Heart left ventricle (tissue), 16 donors: ENCODE data around the gene MPPED1. TPM values are rescaled to one million over a fixed set of nuclear protein-coding genes. Genes with fewer than 3 reads are reported as not detected.

ENCODE experiments used
- ATAC-seq, 4 donors: fragments of 200-7000 bp; cut with Tn5 transposase; one replicate each; pipeline ENCODE4 v1.9.1; 2020 to 2022; ENCODE audit warnings: moderate library complexity in 4 of 4, mild to moderate bottlenecking in 3 of 4, moderate number of reproducible peaks in 1 of 4
- DNase-seq, 5 donors: peaks; one replicate each; pipeline ENCODE4 v3.0.0-alpha.2; 2020
- H3K27ac ChIP-seq, 12 donors: fragments of 200-600 bp; sonication (generic) in 4 of 12; one replicate each; pipeline versions ENCODE4 v1.5.0 to v1.8.0; 2016 to 2022; ENCODE audit warnings: mild to moderate bottlenecking in 2 of 12
- H3K27me3 ChIP-seq, 9 donors: fragments of 200-600 bp; sonication (generic) in 2 of 9; one replicate each; pipeline versions ENCODE4 v1.5.1 to v1.8.0; 2016 to 2022; ENCODE audit warnings: mild to moderate bottlenecking in 3 of 9
- H3K36me3 ChIP-seq, 9 donors: fragments of 200-600 bp; sonication (generic) in 2 of 9; one replicate each; pipeline versions ENCODE4 v1.5.0 to v1.8.0; 2018 to 2022; ENCODE audit warnings: mild to moderate bottlenecking in 2 of 9
- H3K4me1 ChIP-seq, 12 donors: fragments of 200-600 bp; sonication (generic) in 4 of 12; one replicate each; pipeline versions ENCODE4 v1.5.0 to v1.8.0; 2016 to 2022; ENCODE audit warnings: mild to moderate bottlenecking in 3 of 12
- H3K4me3 ChIP-seq, 12 donors: fragments of 200-600 bp; sonication (generic) in 4 of 12; one replicate each; pipeline versions ENCODE4 v1.5.0 to v1.8.0; 2017 to 2022; ENCODE audit warnings: mild to moderate bottlenecking in 9 of 12, moderate library complexity in 4 of 12
- H3K9me3 ChIP-seq, 12 donors: fragments of 200-600 bp; sonication (generic) in 4 of 12; one replicate each; pipeline versions ENCODE4 v1.5.0 to v1.8.0; 2016 to 2022; ENCODE audit warnings: mild to moderate bottlenecking in 1 of 12
- POLR2A ChIP-seq, 2 donors: fragments of 450-650 bp; IDR thresholded peaks; one replicate each; pipeline ENCODE4 v1.6.1; 2017; ENCODE audit warnings: antibody characterized with exemption in 2 of 2, mild to moderate bottlenecking in 2 of 2, moderate library complexity in 2 of 2
- WGBS, 4 donors: extraction: QIAGEN DNeasy Blood & Tissue Kit in 2 of 4; methylation state at CpG; one replicate each; pipeline versions ENCODE4 v1.1.5 to v1.1.7; 2013 to 2018; 5-methylcytosine and 5-hydroxymethylcytosine counted together
- intact Hi-C, 10 donors: fragments of 100-400 bp; cut with DNase I; formaldehyde crosslinking; loops; one replicate each; pipeline versions ENCODE4 v1.11.1 to v1.14.2; 2022
- polyA plus RNA-seq, 2 donors: library from polyadenylated mRNA; stranded (reverse); fragments of 200-250 nt; gene quantifications; one replicate each; pipeline ENCODE4 v1.2.3, GENCODE V29; 2013
- total RNA-seq, 9 donors: library from RNA; depleted of rRNA in 2 of 9; stranded (reverse); fragments of >200 nt in 2 of 9; fragmentation: NEBNext Ultra II Directional in 3 of 9; extraction: Animal tissue kit (Norgen Biotek cat#: 25700) in 3 of 9; gene quantifications; one replicate each; pipeline versions ENCODE4 v1.1.0 to v1.2.4, GENCODE V29; 2016 to 2023
- TF ChIP-seq, protein P1 (sequence below), 12 donors: fragments of 200-600 bp; sonication (generic) in 4 of 12; IDR thresholded peaks; one replicate each; pipeline versions ENCODE4 v1.5.0 to v1.8.0; 2018 to 2022; ENCODE audit warnings: antibody characterized with exemption in 12 of 12, mild to moderate bottlenecking in 5 of 12
- donor health status: ischemic (EF 13 %, LVEDD 7.1; RV severe dilation, severe dysfunction).
- donor health status: healthy with polysubstance abuse.
- donor health status: DM: no; HTN: yes; CAD: no.
- donor health status: DM: no; HTN: no; CAD: no.
- donor health status: ischemic (EF 25% LVEDD 6.9; RV normal size, moderate dysfunction).
- donor health status: ischemic (EF 25% LVEDD 5.7; RV mildly dilated, moderate dysfunction).
- donor health status: healthy.
- donor health status: DM: yes; HTN: yes; CAD: no.
- donor health status: ischemic (EF 35%, LVEDD 5.7; RV mildly dilated, moderate dysfunction).
- donor health status: nonischemic (EF 11% LVEDD 7.7; RV severe dilation, severe dysfunction).
- donor health status: DM: yes; HTN: yes; CAD: no.
- donor health status: PGD.
- donor health status: ischemic (EF 29% LVEDD 5.4; RV normal size, mild dysfunction).
- donor health status: nonischemic (EF 23%, LVEDD 6.1; RV moderate dilation, normal function).

The MPPED1 gene
- total and polyA plus RNA-seq, 11 donors, result 0.12 TPM; not detected in 10

DNA sequence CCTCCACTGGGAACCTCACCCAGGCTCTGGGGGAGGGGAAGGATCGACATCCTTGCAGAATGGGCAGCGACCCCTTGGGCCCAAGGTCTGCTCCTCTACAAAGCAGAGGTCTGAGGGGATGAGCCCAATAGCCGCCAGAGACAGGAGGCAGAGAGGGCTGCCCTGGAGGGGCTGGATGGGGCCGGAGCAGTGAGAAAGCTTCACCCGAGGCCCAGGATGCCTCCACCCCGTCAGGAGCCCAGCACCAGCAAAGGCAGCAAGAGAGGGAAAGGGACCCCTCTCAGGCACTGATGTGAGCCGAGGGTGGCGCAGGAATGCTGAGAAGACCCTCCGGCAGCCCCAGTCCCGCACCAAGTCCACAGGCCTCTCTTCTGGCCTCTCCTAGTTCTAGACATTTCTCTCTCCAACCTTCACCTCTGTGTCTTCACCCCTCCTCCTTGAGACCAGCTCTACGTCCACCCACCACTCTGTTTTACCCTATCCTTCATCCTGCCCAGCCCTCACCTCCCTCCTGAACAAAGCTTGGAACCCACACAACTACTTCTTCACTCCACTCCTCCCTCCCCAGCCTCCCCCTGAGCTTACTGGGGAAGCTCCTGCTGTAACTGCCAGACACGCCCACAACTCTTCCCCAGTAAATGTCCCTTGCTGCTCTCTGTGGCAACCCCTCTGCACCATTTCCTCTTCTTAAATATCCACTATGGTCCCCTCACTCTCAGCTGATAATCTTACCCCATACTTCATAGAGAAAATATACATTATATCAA lies 131.9 kb downstream of the MPPED1 start:
- TF ChIP-seq, protein P1, sequence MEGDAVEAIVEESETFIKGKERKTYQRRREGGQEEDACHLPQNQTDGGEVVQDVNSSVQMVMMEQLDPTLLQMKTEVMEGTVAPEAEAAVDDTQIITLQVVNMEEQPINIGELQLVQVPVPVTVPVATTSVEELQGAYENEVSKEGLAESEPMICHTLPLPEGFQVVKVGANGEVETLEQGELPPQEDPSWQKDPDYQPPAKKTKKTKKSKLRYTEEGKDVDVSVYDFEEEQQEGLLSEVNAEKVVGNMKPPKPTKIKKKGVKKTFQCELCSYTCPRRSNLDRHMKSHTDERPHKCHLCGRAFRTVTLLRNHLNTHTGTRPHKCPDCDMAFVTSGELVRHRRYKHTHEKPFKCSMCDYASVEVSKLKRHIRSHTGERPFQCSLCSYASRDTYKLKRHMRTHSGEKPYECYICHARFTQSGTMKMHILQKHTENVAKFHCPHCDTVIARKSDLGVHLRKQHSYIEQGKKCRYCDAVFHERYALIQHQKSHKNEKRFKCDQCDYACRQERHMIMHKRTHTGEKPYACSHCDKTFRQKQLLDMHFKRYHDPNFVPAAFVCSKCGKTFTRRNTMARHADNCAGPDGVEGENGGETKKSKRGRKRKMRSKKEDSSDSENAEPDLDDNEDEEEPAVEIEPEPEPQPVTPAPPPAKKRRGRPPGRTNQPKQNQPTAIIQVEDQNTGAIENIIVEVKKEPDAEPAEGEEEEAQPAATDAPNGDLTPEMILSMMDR (IDR thresholded peaks at IDR 0.05), result no peak
- TF ChIP-seq POLR2A (IDR thresholded peaks at IDR 0.05), result no peak
- ATAC-seq (no peak), DNase-seq (no peak)
- intact Hi-C loops, result no loop called here
- Histone ChIP-seq H3K9me3 (no peaks in the 10 kb centered on the region), H3K36me3 (no peaks in the 10 kb centered on the region), H3K4me1 (no peaks in the 10 kb centered on the region), H3K4me3 (no peak overlapping the region), H3K27ac (no peak overlapping the region), H3K27me3 (no peaks in the 10 kb centered on the region)
- 78 to 86% (median 81%) methylated on average over 9 to 12 of the region's 12 CpGs for WGBS, 4 donors

DNA sequence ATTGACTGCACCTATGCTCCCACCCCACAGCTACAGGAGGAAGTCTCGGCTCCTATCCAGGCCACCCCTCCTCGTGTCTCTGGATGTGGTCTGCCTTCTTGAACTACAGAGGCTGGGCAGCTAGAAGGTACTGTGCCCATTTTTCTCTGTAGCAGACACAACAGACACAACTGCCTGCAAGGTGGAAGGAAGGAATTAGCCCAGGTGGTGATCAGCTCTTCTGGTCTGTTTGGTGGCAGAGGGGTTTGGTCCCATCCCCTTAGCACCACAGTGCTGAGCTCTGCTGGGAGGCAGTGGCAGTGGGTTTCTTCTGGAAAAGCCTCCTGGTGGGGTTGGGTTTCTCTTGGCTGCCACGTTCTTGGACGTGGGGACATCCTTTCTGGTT lies 132.5 kb downstream of the MPPED1 start:
- ATAC-seq, result no peak
- 56 to 74% (median 60%) methylated on average over 4 of the region's 4 CpGs for WGBS, 4 donors
- Histone ChIP-seq H3K27ac (no peak overlapping the region), H3K36me3 (no peaks in the 10 kb centered on the region), H3K9me3 (no peaks in the 10 kb centered on the region), H3K4me1 (no peaks in the 10 kb centered on the region), H3K27me3 (no peaks in the 10 kb centered on the region), H3K4me3 (no peak overlapping the region)
- intact Hi-C loops, result no loop called here
- no peak for DNase-seq
- no peak for TF ChIP-seq POLR2A (IDR thresholded peaks at IDR 0.05)
- TF ChIP-seq, protein P1 (IDR thresholded peaks at IDR 0.05), result no peak

DNA sequence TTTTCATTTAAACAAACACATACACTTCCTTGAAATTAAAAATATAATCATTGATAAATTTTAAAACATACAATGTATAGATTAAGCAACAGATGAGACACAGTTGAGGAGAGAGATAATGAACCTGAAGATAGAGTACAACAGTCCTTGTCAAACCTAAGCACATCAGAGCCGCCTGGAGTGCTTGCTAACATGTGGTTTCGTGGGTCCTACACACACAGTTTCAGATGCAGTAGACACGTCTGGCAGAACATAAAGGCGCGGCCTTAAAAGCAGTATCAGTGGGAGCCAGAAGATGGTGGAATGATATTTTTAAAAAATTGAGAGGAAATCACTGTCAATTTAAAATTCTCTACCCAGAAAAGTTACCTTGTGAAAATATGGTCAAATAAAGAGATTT lies 134.4 kb downstream of the MPPED1 start:
- no peaks in the 10 kb centered on the region for H3K36me3 ChIP-seq
- TF ChIP-seq, protein P1 (IDR thresholded peaks at IDR 0.05), result no peak
- TF ChIP-seq POLR2A (IDR thresholded peaks at IDR 0.05), result no peak
- WGBS, 4 donors, result 83 to 89% (median 87%) methylated on average over 5 of the region's 5 CpGs
- intact Hi-C loops, result no loop called here
- no peak overlapping the region for H3K27ac ChIP-seq
- no peak overlapping the region for H3K4me3 ChIP-seq
- DNase-seq (no peak), ATAC-seq (no peak)
- no peaks in the 10 kb centered on the region for H3K9me3 ChIP-seq
- no peaks in the 10 kb centered on the region for H3K27me3 ChIP-seq
- no peaks in the 10 kb centered on the region for H3K4me1 ChIP-seq

DNA sequence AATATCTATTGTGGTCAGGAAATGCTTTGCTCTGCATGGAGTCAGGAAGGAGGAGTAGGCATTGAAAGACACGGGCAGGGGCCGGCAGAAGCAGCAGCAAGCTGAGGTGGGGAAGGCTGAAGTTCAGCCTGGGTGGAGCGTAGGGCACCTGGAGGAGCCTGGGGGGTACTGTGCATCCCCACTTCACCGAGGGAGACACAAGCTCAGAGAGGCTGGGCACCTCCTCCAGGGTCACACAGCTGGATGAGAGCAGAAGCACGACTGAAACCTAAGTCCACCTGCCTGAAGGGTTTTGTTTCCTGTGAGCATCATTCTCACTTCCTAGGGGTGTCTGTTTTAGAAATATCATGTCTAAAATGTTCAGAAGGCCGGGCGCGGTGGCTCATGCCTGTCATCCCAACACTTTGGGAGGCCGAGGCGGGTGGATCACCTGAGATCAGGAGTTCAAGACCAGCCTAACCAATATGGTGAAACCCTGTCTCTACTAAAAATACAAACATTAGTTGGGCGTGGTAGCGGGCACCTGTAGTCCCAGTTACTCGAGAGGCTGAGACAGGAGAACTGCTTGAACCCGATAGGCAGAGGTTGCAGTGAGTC lies 138.3 kb downstream of the MPPED1 start:
- 76 to 82% (median 79%) methylated on average over 14 of the region's 14 CpGs for WGBS, 4 donors
- no peaks in the 10 kb centered on the region for H3K36me3 ChIP-seq
- ATAC-seq (no peak), DNase-seq (no peak)
- H3K4me3 ChIP-seq, result no peak overlapping the region
- H3K4me1 ChIP-seq, result no peaks in the 10 kb centered on the region
- TF ChIP-seq, protein P1 (IDR thresholded peaks at IDR 0.05), result no peak
- TF ChIP-seq POLR2A (IDR thresholded peaks at IDR 0.05), result no peak
- H3K27ac ChIP-seq, result no peak overlapping the region
- no peaks in the 10 kb centered on the region for H3K27me3 ChIP-seq
- H3K9me3 ChIP-seq, result peaks cover 0 to 3% (median 0%) of the 10 kb centered on the region in 12 donors
- intact Hi-C loops, result no loop called here
